K562 (cell line): ENCODE measurements around the gene MAP3K20.
"Not testable (repeated sequence)": the region's sequence is repeated elsewhere in the genome, so short reads cannot be mapped to it uniquely, and the experiment has no call there.

Experiments
- CHD7 ChIP-seq: fragments of 200-600 bp; sonication (generic); IDR thresholded peaks from one replicate; pipeline ENCODE4 v1.6.1; 2012; ENCODE audit warnings: mild to moderate bottlenecking, low read depth, low read length, inconsistent platforms
- CTCF ChIP-seq, 3 experiments: IDR thresholded peaks in 2 of 3; conservative IDR thresholded peaks in 1 of 3; 2 replicates each; pipeline ENCODE4 v1.5.1; 2011 to 2012; ENCODE audit warnings: low read length in 3 of 3, mild to moderate bottlenecking in 3 of 3, control low read depth in 2 of 3, improper control_type of control experiment in 1 of 3, inconsistent platforms in 1 of 3, low read depth in 1 of 3, mixed read lengths in 1 of 3, moderate library complexity in 1 of 3; ENCODE audit not compliant: insufficient read depth in 2 of 3
- E2F6 ChIP-seq, 2 experiments: IDR thresholded peaks; 2 replicates each; pipeline ENCODE4 v1.6.1; 2011; ENCODE audit warnings: borderline replicate concordance in 1 of 2, control low read depth in 1 of 2, low read depth in 1 of 2, low read length in 1 of 2, mild to moderate bottlenecking in 1 of 2, mixed read lengths in 1 of 2, moderate library complexity in 1 of 2; ENCODE audit not compliant: insufficient read depth in 1 of 2, insufficient read length in 1 of 2, poor library complexity in 1 of 2, severe bottlenecking in 1 of 2; ENCODE audit errors: extremely low read depth in 1 of 2
- E2F8 ChIP-seq: fragments of 450-650 bp; IDR thresholded peaks from 2 replicates; pipeline ENCODE4 v1.7.1; 2018; ENCODE audit warnings: mild to moderate bottlenecking, low read depth; ENCODE audit not compliant: partially characterized antibody
- EP400 ChIP-seq: fragments of 450-650 bp; IDR thresholded peaks from 2 replicates; pipeline ENCODE4 v1.6.1; 2017; ENCODE audit warnings: antibody characterized with exemption, mild to moderate bottlenecking, moderate library complexity
- HDAC2 ChIP-seq: fragments of 450-650 bp; IDR thresholded peaks from 2 replicates; pipeline ENCODE4 v1.6.1; 2016; ENCODE audit warnings: mild to moderate bottlenecking
- JUN ChIP-seq, 2 experiments: sonication (generic) in 1 of 2; formaldehyde crosslinking in 1 of 2; IDR thresholded peaks; 2 replicates each; pipeline versions ENCODE4 v1.6.1 to v1.8.0; 2012 to 2022; ENCODE audit warnings: borderline replicate concordance in 2 of 2, mild to moderate bottlenecking in 2 of 2, improper control_type of control experiment in 1 of 2, low read depth in 1 of 2, low read length in 1 of 2, missing genetic modification reagents in 1 of 2
- MYC ChIP-seq, 2 experiments: fragments of 250-450 bp in 1 of 2; sonication (Bioruptor Pico) in 1 of 2; IDR thresholded peaks; 2 replicates each; pipeline versions ENCODE4 v1.5.1 to v1.6.1; 2012 to 2021; ENCODE audit warnings: low read depth in 2 of 2, borderline replicate concordance in 1 of 2, improper control_type of control experiment in 1 of 2, low read length in 1 of 2, mild to moderate bottlenecking in 1 of 2, moderate library complexity in 1 of 2
- NBN ChIP-seq: fragments of 450-650 bp; IDR thresholded peaks from 2 replicates; pipeline ENCODE4 v1.6.1; 2016; ENCODE audit warnings: low read depth, mild to moderate bottlenecking
- PHF21A ChIP-seq: fragments of 450-650 bp; IDR thresholded peaks from 2 replicates; pipeline ENCODE4 v1.6.1; 2017; ENCODE audit warnings: low read depth, borderline replicate concordance
- PHF8 ChIP-seq: fragments of 200-600 bp; sonication (generic); IDR thresholded peaks from 2 replicates; pipeline ENCODE4 v1.6.1; 2012; ENCODE audit warnings: mixed run types, mild to moderate bottlenecking, inconsistent platforms, low read length, moderate library complexity, borderline replicate concordance
- RFX5 ChIP-seq: IDR thresholded peaks from 2 replicates; pipeline ENCODE4 v1.6.1; 2011; ENCODE audit warnings: low read depth, mild to moderate bottlenecking, improper control_type of control experiment, low read length

DNA sequence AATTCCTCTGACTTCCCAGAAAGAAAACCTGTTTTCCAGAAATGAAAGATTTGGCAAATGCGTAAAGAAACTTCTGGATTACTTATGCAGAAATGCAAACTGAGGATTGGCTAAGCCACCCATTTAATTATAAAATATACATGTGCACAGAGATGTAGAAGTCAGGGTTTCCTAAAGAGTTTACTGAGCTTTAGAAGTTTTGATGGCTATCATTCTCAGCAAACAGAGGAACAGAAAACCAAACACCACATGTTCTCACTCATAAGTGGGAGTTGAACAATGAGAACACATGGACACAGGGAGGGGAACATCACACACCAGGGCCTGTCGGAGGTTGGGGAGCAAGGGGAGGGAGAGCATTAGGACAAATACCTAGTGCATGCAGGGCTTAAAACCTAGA is 37.4 kb upstream of the MAP3K20 start:
- not testable (repeated sequence) for TF ChIP-seq CTCF (IDR thresholded peaks at IDR 0.05 in 2 of 3, conservative IDR thresholded peaks at IDR 0.05 in 1 of 3; ENCODE audit: insufficient read depth in 2 of 3, low read depth in 1 of 3, low read length in 3 of 3); PHF21A; EP400; PHF8; HDAC2; RFX5; NBN; JUN (IDR thresholded peaks at IDR 0.05; ENCODE audit: borderline replicate concordance, low read depth, low read length); JUN (CRISPR knock-in tag; IDR thresholded peaks at IDR 0.05; ENCODE audit: borderline replicate concordance); E2F8; CHD7; MYC (IDR thresholded peaks at IDR 0.05; ENCODE audit: low read depth, low read length); MYC (CRISPR knock-in tag; IDR thresholded peaks at IDR 0.05; ENCODE audit: borderline replicate concordance, low read depth); E2F6 (IDR thresholded peaks at IDR 0.05; ENCODE audit: borderline replicate concordance in 1 of 2, extremely low read depth in 1 of 2, insufficient read depth in 1 of 2, insufficient read length in 1 of 2, low read depth in 1 of 2, low read length in 1 of 2, poor library complexity in 1 of 2, severe bottlenecking in 1 of 2)
